HG03469 (cell line): Measurements from ENCODE around the gene HSPBAP1.
A peak's percentile ranks its signal among the peaks of the same experiment; 100 is the strongest.
"Not testable (repeated sequence)": the region's sequence is repeated elsewhere in the genome, so short reads cannot be mapped to it uniquely, and the experiment has no call there.

ENCODE experiments used
- ATAC-seq: cut with Tn5 transposase; IDR thresholded peaks from one replicate; pipeline ENCODE4 v1.9.1; 2021; ENCODE audit warnings: mild to moderate bottlenecking, moderate library complexity, moderate number of reproducible peaks; ENCODE audit not compliant: unreplicated experiment

HSPBAP1 gene

GRCh38 chr3:122742234-122742633 is 51.4 kb downstream of the HSPBAP1 start:
- ATAC-seq, result no peak

- no peak for ATAC-seq
These were observed 54.5 kb downstream of the HSPBAP1 start for GRCh38 chr3:122739172-122739571.

- ATAC-seq, result not testable (repeated sequence)
These were observed 60.7 kb downstream of the HSPBAP1 start for GRCh38 chr3:122732682-122733525.

DNA sequence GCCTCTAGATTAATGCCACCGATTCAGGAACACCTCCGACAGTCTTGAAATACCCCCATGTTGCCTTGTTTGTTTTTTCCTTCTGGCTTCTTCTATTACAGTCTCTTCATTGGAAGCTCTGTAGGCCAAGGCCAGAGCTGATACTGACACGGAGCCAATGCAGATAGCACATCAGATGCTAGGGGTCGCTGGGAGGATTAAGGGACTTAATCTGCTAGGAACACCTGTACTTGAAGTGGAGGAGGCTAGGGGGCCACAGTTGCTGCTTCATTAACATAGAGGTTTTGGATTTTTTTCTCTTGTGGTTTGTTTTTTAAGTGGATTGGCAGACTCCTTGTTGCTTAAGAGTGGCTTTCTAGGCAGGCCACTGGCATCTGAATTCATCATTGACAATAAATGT is 63.4 kb downstream of the HSPBAP1 start:
- no peak for ATAC-seq

DNA sequence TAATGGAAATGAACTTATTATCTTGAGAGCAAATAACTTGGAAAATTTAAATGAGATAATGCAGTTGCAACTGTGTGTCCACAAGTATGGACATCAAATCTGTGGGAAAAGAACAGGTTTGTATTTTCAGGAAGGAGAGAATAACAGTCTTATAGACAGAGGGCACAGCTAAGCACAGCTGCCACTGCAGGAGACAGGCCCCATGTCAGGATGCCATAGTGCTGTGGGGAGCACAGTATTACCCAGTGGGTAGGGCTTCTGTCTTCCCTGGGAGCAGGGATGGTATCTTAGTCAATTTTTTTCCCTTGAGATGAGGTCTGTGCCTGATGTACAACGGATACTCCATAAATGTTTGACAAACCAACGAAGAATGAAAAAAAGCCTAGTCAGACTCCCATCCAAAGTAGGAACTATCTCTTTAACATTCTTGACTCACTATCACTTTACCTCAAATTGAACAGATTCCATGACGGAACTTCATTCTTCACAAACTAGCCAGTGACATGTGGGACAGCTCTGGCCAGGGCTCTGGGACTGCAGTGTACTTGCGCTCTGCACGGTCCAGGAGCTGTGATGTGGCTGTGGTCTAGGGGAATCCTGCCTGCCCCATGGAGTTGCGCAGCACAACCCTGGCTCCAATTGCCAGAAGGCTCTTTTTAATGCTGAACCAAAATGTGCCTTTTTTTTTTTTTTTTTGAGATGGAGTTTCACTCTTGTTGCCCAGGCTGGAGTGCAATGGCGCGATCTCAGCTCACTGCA is 64.7 kb downstream of the HSPBAP1 start:
- ATAC-seq, result no peak

DNA sequence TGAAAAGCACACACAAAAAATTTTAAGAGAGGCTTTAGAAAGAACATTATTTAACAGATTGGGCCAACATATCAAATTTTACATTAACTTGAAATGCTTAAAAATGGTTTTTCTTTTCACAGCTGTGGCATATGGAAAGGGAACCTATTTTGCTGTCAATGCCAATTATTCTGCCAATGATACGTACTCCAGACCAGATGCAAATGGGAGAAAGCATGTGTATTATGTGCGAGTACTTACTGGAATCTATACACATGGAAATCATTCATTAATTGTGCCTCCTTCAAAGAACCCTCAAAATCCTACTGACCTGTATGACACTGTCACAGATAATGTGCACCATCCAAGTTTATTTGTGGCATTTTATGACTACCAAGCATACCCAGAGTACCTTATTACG is 65.4 kb downstream of the HSPBAP1 start:
- ATAC-seq, result no peak

DNA sequence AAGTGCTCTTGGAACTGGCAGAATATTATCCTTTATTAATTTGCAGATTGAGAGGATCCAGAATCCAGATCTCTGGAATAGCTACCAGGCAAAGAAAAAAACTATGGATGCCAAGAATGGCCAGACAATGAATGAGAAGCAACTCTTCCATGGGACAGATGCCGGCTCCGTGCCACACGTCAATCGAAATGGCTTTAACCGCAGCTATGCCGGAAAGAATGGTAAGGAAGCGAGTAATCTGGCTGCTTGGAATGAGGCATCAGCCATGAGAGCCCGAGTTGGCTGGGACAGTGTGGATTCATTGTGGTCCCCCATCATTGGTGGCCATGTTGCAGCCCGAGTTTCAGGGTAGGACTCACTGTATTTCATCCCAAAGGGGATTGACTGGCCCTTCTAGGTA is 65.9 kb downstream of the HSPBAP1 start:
- no peak for ATAC-seq

- no peak for ATAC-seq
These were observed 66.3 kb downstream of the HSPBAP1 start for GRCh38 chr3:122727294-122727693.

DNA sequence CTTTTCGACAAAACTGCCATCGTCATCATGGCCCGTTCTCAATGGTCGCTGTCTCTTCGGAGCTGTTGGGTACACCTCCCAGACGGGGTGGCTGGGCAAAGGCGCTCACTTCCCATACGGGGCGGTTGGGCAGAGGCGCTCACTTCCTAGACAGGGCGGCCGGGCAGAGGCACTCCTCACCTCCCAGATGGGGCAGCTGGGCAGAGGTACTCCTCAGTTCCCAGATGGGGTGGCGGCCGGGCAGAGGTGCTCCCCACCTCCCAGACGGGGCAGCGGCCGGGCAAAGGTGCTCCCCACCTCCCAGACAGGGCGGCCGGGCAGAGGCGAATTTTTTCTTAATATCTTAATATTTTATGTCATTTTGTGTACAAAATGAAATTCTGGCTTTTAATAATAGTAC is 68.5 kb downstream of the HSPBAP1 start:
- ATAC-seq, result no peak

GRCh38 chr3:122719273-122719921 is 74.2 kb downstream of the HSPBAP1 start:
- ATAC-seq, result no peak

DNA sequence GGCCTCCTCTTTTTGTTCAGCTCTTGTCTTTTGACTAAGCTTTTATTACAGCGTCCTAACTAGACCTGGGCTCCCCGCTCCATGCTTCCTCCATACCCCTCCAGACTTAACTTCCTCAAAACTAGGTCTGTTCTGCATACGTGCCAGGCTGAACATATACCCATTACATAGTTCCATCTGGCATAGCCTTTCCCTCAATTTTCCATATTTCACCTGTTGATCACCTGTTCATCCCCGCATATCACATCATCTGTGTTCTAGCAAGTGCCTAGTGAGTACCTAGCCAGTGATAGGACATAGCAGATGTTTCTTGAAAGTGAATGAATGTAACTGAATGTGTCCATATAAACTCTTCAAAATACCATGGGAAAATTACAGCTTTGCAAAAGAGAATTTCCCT is 77.0 kb downstream of the HSPBAP1 start:
- no peak for ATAC-seq

GRCh38 chr3:122714273-122714672 is 79.4 kb downstream of the HSPBAP1 start:
- no peak for ATAC-seq

DNA sequence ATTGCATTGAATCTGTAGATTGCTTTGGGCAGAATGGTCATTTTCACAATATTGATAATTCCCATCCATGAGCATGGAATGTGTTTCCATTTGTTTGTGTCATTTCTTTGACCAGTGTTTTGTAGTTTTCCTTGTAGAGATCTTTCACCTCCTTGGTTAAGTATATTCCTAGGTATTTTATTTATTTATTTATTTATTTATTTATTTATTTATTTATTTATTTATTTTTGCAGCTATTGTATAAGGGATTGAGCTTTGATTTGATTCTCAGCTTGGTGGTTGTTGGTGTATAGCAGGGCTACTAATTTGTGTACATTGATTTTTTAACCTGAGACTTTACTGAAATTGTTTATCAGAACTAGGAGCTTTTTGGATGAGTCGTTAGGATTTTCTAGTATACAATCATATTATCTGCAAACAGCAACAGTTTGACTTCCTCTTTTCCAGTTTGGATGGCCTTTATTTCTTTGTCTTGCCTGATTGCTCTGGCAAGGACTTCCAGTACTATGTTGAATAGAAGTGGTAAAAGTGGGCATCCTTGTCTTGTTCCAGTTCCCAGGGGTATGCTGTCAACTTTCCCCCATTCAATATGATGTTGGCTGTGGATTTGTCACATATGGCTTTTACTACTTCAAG is 82.9 kb downstream of the HSPBAP1 start:
- not testable (repeated sequence) for ATAC-seq

GRCh38 chr3:122705379-122705778 is 88.3 kb downstream of the HSPBAP1 start:
- no peak for ATAC-seq

DNA sequence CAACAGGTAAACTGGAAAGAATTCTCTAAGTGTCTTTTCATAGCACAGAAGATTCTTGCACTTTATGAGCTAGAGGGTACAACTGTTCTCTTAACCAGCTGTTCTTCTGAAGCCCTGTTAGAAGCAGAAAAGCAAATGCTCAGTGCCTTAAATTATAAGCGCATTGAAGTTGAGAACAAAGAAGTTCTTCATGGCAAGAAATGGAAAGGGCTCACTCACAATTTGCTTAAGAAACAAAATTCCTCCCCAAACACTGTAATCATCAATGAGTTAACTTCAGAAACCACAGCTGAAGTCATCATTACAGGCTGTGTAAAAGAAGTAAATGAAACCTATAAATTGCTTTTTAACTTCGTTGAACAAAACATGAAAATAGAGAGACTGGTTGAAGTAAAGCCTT is 93.4 kb downstream of the HSPBAP1 start:
- ATAC-seq, result no peak

GRCh38 chr3:122697952-122698620 is 95.5 kb downstream of the HSPBAP1 start:
- ATAC-seq, result no peak

GRCh38 chr3:122695927-122696561 is 97.6 kb downstream of the HSPBAP1 start:
- no peak for ATAC-seq

DNA sequence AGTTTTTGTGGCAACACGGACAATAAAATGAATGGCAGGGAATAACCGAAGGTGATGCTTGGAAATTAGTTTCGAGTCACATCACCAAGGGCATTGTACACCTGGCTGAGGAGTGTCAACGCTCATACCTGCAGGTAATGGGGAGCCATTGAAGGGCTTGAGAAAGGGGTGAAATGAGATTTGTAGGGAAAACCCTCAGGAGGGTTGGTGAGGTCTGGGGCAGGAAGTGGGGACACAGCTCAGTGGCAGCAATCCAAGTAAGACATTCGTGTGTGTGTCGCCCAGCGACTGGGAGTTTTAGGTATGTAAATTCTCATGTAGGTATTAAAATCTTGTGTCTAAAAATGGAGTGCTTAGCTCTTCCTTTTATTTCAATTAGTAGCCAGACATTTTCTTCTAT is 98.7 kb downstream of the HSPBAP1 start:
- ATAC-seq, result peak; percentile 38

DNA sequence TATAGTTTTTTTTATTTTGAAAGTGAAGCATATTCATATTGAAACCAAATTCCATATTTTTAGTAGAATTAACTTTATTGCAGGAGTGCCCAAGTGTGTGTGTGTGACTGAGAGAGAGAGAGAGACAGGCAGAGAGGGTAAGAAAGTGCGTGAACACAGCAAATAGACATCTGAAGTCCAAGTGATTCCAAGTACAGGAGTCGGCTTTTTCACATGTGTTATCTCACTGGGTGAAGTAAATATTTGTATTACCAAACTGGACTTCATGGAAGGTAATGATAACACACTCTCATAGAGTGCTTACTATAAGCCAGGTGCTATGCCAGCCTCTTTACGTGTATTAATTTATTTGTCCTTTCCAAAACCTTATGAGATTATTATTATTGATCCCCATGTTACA is 101.0 kb downstream of the HSPBAP1 start:
- no peak for ATAC-seq

- no peak for ATAC-seq
These were observed 102.4 kb downstream of the HSPBAP1 start for GRCh38 chr3:122691195-122691594.
